HFFc6 (cell line): ENCODE measurements around the gene ME2. TPM values are rescaled to one million over a fixed set of nuclear protein-coding genes. Genes with fewer than 3 reads are reported as not detected.

ENCODE experiments used
- DNase-seq: peaks from one replicate; pipeline ENCODE4 v3.0.0-alpha.2; 2018
- H3K27ac Mint-ChIP-seq: 2 replicates; pipeline ENCODE4 v1.8.0; 2020; ENCODE audit warnings: mild to moderate bottlenecking, mixed read lengths
- H3K27me3 Mint-ChIP-seq: 2 replicates; pipeline ENCODE4 v1.8.0; 2021; ENCODE audit warnings: mild to moderate bottlenecking, moderate library complexity, mixed read lengths; ENCODE audit not compliant: insufficient read depth
- H3K36me3 Mint-ChIP-seq: 2 replicates; pipeline ENCODE4 v1.8.0; 2021; ENCODE audit warnings: low read depth, mixed read lengths
- H3K4me1 Mint-ChIP-seq: 2 replicates; pipeline ENCODE4 v1.8.0; 2020; ENCODE audit warnings: low read depth, mixed read lengths
- H3K4me3 Mint-ChIP-seq: 2 replicates; pipeline ENCODE4 v1.8.0; 2020; ENCODE audit warnings: mild to moderate bottlenecking, moderate library complexity, mixed read lengths
- H3K9me3 Mint-ChIP-seq: 2 replicates; pipeline ENCODE4 v1.8.0; 2020; ENCODE audit warnings: mild to moderate bottlenecking, mixed read lengths
- total RNA-seq, 6 experiments: library from RNA; stranded (reverse); fragmentation: NEBNext Ultra II Directional; extraction: Animal tissue kit (Norgen Biotek cat#: 25700); gene quantifications; 2 replicates in 1 of 6; 3 replicates in 5 of 6; pipeline ENCODE4 v1.2.3, GENCODE V29; 2021
- TF ChIP-seq, protein P1 (sequence below): fragments of 200-600 bp; sonication (generic); IDR thresholded peaks from 2 replicates; pipeline ENCODE4 v1.5.0; 2021; ENCODE audit warnings: antibody characterized with exemption, mild to moderate bottlenecking

The ME2 gene
- total RNA-seq, 6 experiments from 2014 or later = 34.6 to 43.4 (median 38.7) TPM

DNA sequence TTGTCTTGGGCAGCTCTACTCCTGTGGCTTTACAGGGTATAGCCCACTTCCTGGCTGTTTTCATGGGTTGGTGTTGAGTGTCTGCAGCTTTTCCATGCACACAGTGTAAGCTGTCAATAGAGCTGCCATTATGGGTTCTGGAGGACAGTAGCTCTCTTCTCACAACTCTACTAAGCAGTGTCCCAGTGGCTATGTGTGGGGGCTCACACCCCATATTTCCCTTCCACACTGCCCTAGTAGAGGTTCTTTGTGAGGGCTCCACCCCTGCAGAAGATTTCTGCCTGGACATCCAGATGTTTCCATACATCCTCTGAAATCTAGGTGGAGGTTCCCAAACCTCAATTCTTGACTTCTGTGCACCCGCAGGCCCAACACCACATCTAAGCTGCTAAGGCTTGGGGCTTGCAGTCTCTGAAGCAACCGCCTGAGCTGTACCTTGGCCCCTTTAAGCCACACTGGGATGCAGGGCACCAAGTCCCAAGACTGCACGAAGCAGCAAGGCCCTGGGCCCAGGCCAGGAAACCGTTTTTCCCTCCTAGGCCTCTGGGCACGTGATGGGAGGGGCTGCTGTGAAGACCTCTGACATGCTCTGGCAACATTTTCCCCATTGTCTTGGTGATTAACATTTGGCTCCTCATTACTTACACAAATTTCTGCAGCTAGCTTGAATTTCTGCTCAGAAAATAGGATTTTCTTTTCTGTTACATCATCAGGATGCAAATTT, 98.3 kb downstream of the ME2 start:
- Mint-ChIP-seq H3K27me3 (no peaks in the 10 kb centered on the region), H3K4me3 (no peak overlapping the region), H3K36me3 (peaks cover 47% of the 10 kb centered on the region), H3K27ac (no peak overlapping the region), H3K9me3 (peaks cover 13% of the 10 kb centered on the region), H3K4me1 (peaks cover 24% of the 10 kb centered on the region)
- DNase-seq = no peak
- TF ChIP-seq, protein P1, sequence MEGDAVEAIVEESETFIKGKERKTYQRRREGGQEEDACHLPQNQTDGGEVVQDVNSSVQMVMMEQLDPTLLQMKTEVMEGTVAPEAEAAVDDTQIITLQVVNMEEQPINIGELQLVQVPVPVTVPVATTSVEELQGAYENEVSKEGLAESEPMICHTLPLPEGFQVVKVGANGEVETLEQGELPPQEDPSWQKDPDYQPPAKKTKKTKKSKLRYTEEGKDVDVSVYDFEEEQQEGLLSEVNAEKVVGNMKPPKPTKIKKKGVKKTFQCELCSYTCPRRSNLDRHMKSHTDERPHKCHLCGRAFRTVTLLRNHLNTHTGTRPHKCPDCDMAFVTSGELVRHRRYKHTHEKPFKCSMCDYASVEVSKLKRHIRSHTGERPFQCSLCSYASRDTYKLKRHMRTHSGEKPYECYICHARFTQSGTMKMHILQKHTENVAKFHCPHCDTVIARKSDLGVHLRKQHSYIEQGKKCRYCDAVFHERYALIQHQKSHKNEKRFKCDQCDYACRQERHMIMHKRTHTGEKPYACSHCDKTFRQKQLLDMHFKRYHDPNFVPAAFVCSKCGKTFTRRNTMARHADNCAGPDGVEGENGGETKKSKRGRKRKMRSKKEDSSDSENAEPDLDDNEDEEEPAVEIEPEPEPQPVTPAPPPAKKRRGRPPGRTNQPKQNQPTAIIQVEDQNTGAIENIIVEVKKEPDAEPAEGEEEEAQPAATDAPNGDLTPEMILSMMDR = no peak

DNA sequence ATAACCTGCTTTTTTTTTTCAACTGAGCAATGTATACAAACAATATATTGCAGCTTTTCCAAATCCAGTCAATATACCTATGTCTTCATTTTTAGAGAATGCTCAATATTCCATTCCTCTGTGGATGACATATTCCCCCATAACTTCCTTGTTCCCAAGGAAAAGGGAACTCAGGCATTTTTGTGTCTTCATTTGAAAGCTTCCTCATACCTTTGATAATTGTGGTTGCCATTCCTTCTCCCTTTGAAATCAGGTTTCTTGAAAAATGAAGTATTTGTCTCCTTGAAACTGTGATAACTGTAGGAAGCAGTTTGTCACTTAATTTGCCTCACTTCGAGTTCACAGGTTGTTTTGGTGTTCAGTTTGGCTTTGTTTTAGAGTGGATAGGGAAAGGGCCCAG, 102.5 kb downstream of the ME2 start:
- H3K36me3 Mint-ChIP-seq = peaks cover 40% of the 10 kb centered on the region
- no peak for DNase-seq
- H3K9me3 Mint-ChIP-seq = peaks cover 10% of the 10 kb centered on the region
- H3K27me3 Mint-ChIP-seq = no peaks in the 10 kb centered on the region
- TF ChIP-seq, protein P1 = no peak
- peaks cover 21% of the 10 kb centered on the region for H3K4me1 Mint-ChIP-seq
- H3K4me3 Mint-ChIP-seq = no peak overlapping the region
- peak overlapping the region; percentile 7; the same call in 1 of the 2 replicates for H3K27ac Mint-ChIP-seq

DNA sequence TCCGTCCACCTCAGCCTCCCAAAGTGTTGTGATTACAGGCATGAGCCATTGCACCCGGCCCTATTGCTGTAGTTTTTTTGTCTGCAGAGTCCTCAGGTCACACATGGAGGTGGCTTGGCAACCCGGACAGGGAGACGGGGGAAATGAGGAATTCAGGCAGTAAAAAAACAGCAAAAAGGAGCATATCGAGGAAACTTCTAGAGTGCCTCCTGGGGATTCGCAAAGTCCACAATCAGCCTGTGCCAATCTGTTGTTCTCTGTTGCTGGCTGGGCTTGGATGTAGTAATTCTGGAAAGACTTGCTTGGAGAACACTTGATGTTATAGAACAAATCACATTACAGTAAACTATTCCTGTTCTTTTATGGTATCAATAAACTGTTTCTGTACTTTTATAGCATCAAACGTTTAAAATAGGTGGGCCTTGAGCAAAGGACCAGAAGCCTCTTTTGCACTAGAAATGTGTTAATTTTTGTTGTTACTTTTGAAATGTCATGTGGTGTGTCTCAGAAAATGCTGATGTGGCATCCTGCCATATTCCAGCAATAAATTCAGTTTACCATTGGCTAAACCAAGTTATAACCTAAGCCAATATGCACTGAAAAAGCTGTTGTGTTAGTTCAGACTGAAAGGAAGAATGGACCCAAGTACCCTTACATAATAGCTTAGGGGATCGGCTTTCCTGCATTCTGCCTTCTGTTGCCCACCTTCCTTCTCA, 103.3 kb downstream of the ME2 start:
- Mint-ChIP-seq H3K27ac (no peak overlapping the region), H3K27me3 (no peaks in the 10 kb centered on the region), H3K4me1 (peaks cover 30% of the 10 kb centered on the region)

DNA sequence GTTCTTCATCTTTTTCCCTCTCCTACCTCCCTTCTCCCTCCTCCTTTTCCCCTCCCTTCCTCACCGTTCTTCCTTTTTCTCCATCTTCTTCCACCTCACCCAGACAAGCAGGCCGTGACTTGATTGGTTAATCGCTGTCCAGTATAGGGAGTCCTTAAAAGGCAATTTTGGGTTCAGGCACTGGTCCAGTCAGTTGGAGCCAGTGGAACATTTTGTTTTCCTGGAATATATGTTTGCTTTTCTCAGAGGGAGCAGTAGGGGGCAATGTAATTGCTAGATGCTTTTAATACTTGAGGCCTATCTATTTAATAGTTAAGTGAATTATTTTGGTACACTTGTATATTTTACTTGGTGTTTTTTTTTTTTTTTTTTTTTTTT, 103.9 kb downstream of the ME2 start:
- Mint-ChIP-seq H3K4me1 (peaks cover 35% of the 10 kb centered on the region), H3K4me3 (no peak overlapping the region), H3K27me3 (no peaks in the 10 kb centered on the region), H3K36me3 (peaks cover 27% of the 10 kb centered on the region), H3K9me3 (peaks cover 3% of the 10 kb centered on the region), H3K27ac (no peak overlapping the region)
- TF ChIP-seq, protein P1 = peak; percentile 43
- no peak for DNase-seq

More for the DNA sequence above, 103.3 kb downstream of the ME2 start:
- Mint-ChIP-seq H3K9me3 (peaks cover 7% of the 10 kb centered on the region), H3K4me3 (no peak overlapping the region), H3K36me3 (peaks cover 31% of the 10 kb centered on the region)
- TF ChIP-seq, protein P1 = no peak
- DNase-seq = no peak

DNA sequence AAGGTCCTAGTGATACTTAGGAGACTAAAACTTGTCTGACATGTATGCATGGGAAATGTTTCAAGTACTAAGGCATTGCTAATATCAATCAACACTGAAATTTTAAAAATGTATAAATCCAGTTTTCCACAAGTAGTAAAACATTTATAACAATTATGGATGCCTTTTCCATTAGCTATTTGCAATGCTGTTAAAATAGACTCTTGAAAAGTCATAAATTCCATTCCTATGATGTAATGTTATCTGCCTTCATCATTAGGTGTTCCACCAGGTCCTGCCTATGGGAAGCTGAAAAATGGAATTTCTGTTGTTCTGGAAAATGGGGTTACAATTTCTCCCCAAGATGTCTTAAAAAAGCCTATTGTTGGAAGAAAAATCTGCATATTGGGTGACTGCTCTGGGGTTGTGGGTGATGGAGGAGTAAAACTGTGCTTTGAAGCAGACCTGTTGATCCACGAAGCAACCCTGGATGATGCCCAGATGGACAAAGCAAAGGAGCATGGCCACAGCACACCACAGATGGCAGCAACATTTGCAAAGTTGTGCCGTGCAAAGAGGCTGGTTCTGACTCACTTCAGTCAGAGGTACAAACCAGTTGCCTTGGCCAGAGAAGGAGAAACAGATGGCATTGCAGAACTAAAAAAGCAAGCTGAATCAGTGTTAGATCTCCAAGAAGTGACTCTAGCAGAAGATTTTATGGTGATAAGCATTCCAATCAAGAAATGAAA, 107.6 kb downstream of the ME2 start:
- Mint-ChIP-seq H3K27me3 (no peaks in the 10 kb centered on the region), H3K27ac (peak overlapping the region; percentile 92), H3K4me1 (peaks cover 37% of the 10 kb centered on the region), H3K36me3 (peaks cover 16% of the 10 kb centered on the region; the same call in 1 of the 2 replicates), H3K4me3 (peak overlapping the region; percentile 66), H3K9me3 (no peaks in the 10 kb centered on the region)
- TF ChIP-seq, protein P1 = peak; percentile 2; the same call in 1 of the 2 replicates
- peak; percentile 81 for DNase-seq
